Heart left ventricle (tissue), 16 donors: ENCODE data around the gene ITGA6. TPM values are rescaled to one million over a fixed set of nuclear protein-coding genes. Genes with fewer than 3 reads are reported as not detected.

Source experiments
- ATAC-seq, 4 donors: fragments of 200-7000 bp; cut with Tn5 transposase; one replicate each; pipeline ENCODE4 v1.9.1; 2020 to 2022; ENCODE audit warnings: moderate library complexity in 4 of 4, mild to moderate bottlenecking in 3 of 4, moderate number of reproducible peaks in 1 of 4
- DNase-seq, 5 donors: peaks; one replicate each; pipeline ENCODE4 v3.0.0-alpha.2; 2020
- H3K27ac ChIP-seq, 12 donors: fragments of 200-600 bp; sonication (generic) in 4 of 12; one replicate each; pipeline versions ENCODE4 v1.5.0 to v1.8.0; 2016 to 2022; ENCODE audit warnings: mild to moderate bottlenecking in 2 of 12
- H3K27me3 ChIP-seq, 9 donors: fragments of 200-600 bp; sonication (generic) in 2 of 9; one replicate each; pipeline versions ENCODE4 v1.5.1 to v1.8.0; 2016 to 2022; ENCODE audit warnings: mild to moderate bottlenecking in 3 of 9
- H3K36me3 ChIP-seq, 9 donors: fragments of 200-600 bp; sonication (generic) in 2 of 9; one replicate each; pipeline versions ENCODE4 v1.5.0 to v1.8.0; 2018 to 2022; ENCODE audit warnings: mild to moderate bottlenecking in 2 of 9
- H3K4me1 ChIP-seq, 12 donors: fragments of 200-600 bp; sonication (generic) in 4 of 12; one replicate each; pipeline versions ENCODE4 v1.5.0 to v1.8.0; 2016 to 2022; ENCODE audit warnings: mild to moderate bottlenecking in 3 of 12
- H3K4me3 ChIP-seq, 12 donors: fragments of 200-600 bp; sonication (generic) in 4 of 12; one replicate each; pipeline versions ENCODE4 v1.5.0 to v1.8.0; 2017 to 2022; ENCODE audit warnings: mild to moderate bottlenecking in 9 of 12, moderate library complexity in 4 of 12
- H3K9me3 ChIP-seq, 12 donors: fragments of 200-600 bp; sonication (generic) in 4 of 12; one replicate each; pipeline versions ENCODE4 v1.5.0 to v1.8.0; 2016 to 2022; ENCODE audit warnings: mild to moderate bottlenecking in 1 of 12
- CTCF ChIP-seq, 12 donors: fragments of 200-600 bp; sonication (generic) in 4 of 12; IDR thresholded peaks; one replicate each; pipeline versions ENCODE4 v1.5.0 to v1.8.0; 2018 to 2022; ENCODE audit warnings: antibody characterized with exemption in 12 of 12, mild to moderate bottlenecking in 5 of 12
- POLR2A ChIP-seq, 2 donors: fragments of 450-650 bp; IDR thresholded peaks; one replicate each; pipeline ENCODE4 v1.6.1; 2017; ENCODE audit warnings: antibody characterized with exemption in 2 of 2, mild to moderate bottlenecking in 2 of 2, moderate library complexity in 2 of 2
- WGBS, 4 donors: extraction: QIAGEN DNeasy Blood & Tissue Kit in 2 of 4; methylation state at CpG; one replicate each; pipeline versions ENCODE4 v1.1.5 to v1.1.7; 2013 to 2018; 5-methylcytosine and 5-hydroxymethylcytosine counted together
- intact Hi-C, 10 donors: fragments of 100-400 bp; cut with DNase I; formaldehyde crosslinking; loops; one replicate each; pipeline versions ENCODE4 v1.11.1 to v1.14.2; 2022
- polyA plus RNA-seq, 2 donors: library from polyadenylated mRNA; stranded (reverse); fragments of 200-250 nt; gene quantifications; one replicate each; pipeline ENCODE4 v1.2.3, GENCODE V29; 2013
- total RNA-seq, 9 donors: library from RNA; depleted of rRNA in 2 of 9; stranded (reverse); fragments of >200 nt in 2 of 9; fragmentation: NEBNext Ultra II Directional in 3 of 9; extraction: Animal tissue kit (Norgen Biotek cat#: 25700) in 3 of 9; gene quantifications; one replicate each; pipeline versions ENCODE4 v1.1.0 to v1.2.4, GENCODE V29; 2016 to 2023
- donor health status: ischemic (EF 13 %, LVEDD 7.1; RV severe dilation, severe dysfunction).
- donor health status: healthy with polysubstance abuse.
- donor health status: DM: no; HTN: yes; CAD: no.
- donor health status: DM: no; HTN: no; CAD: no.
- donor health status: ischemic (EF 25% LVEDD 6.9; RV normal size, moderate dysfunction).
- donor health status: ischemic (EF 25% LVEDD 5.7; RV mildly dilated, moderate dysfunction).
- donor health status: healthy.
- donor health status: DM: yes; HTN: yes; CAD: no.
- donor health status: ischemic (EF 35%, LVEDD 5.7; RV mildly dilated, moderate dysfunction).
- donor health status: nonischemic (EF 11% LVEDD 7.7; RV severe dilation, severe dysfunction).
- donor health status: DM: yes; HTN: yes; CAD: no.
- donor health status: PGD.
- donor health status: ischemic (EF 29% LVEDD 5.4; RV normal size, mild dysfunction).
- donor health status: nonischemic (EF 23%, LVEDD 6.1; RV moderate dilation, normal function).

Gene ITGA6
- total and polyA plus RNA-seq, 11 donors, result 11.8 to 84.8 (median 50.6) TPM

DNA sequence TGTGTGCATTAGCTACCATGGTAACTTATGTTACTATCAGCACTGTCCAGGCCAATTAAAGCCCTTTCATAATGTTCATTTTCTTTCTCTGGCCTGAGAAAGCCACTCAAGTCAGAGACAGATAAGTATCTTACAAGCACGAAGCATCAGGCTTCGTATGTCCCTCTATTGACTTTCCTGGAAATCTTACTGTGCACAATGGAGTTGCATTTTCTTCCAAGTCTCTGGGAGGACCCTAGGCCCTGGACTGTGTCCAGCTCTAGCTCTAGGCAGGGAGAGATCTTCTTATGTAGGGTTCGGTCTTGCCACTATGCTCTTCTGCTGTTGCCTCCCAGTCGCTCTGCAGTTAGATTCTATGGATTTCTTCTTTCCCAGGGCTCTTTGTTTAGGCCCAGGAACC, 40.0 kb upstream of the ITGA6 start:
- Histone ChIP-seq H3K27me3 (no peaks in the 10 kb centered on the region), H3K9me3 (no peaks in the 10 kb centered on the region), H3K36me3 (no peaks in the 10 kb centered on the region), H3K4me1 (peaks cover 0 to 9% (median 3%) of the 10 kb centered on the region in 12 donors), H3K4me3 (no peak overlapping the region), H3K27ac (no peak overlapping the region)
- TF ChIP-seq POLR2A (IDR thresholded peaks at IDR 0.05) (no peak), CTCF (IDR thresholded peaks at IDR 0.05) (no peak)
- DNase-seq, result no peak
- intact Hi-C loops, result no loop called here
- no peak for ATAC-seq
- WGBS, 4 donors, result 56 to 72% (median 60%) methylated on average over 4 of the region's 4 CpGs

DNA sequence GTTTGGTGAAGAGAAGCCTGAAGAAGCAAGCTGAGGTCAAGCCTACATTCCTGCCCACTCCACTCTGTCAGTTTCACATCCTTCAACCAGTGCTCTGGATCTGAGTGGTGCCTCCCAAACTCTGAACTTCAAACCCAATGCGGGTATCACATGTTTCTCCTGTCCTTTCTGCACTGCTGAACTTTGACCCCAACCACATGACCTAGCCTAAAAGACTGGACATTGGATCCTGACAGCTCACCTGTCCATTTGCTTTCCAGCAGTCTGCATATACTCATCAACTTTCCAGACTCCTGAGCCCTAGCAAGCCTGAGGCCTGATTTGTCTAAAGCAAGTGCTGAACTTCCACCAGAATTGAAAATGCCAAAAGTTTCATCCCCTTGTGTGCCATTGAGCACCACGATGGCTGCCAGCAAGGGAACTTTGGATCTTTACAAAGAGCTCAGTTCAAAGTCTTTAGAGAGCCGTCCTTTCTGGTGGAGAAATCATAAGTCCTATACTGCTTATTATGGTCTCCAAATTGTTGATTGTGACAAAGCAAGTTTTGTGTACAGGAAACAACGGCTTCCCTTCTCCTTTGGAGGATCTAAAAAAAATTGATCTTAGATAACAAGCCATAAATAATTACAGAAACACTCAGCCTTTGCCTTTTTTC, 37.6 kb upstream of the ITGA6 start:
- no peak for DNase-seq
- Histone ChIP-seq H3K9me3 (no peaks in the 10 kb centered on the region), H3K4me1 (peaks cover 0 to 27% (median 12%) of the 10 kb centered on the region in 12 donors), H3K27me3 (no peaks in the 10 kb centered on the region), H3K27ac (peak overlapping the region in 10 of 12 donors; percentile 4 to 69 (median 22)), H3K36me3 (no peaks in the 10 kb centered on the region), H3K4me3 (no peak overlapping the region)
- peak in 1 of 4 donors; percentile 43 for ATAC-seq
- WGBS, 4 donors, result 61 to 70% (median 66%) methylated on average over 4 of the region's 4 CpGs
- intact Hi-C loops, result loop anchor here in 1 of 10 donors (10.0 kb wide), 1 partner anchor 185 kb away; no protein-coding TSS in a partner anchor
- no peak for TF ChIP-seq CTCF (IDR thresholded peaks at IDR 0.05)
- TF ChIP-seq POLR2A (IDR thresholded peaks at IDR 0.05), result no peak

DNA sequence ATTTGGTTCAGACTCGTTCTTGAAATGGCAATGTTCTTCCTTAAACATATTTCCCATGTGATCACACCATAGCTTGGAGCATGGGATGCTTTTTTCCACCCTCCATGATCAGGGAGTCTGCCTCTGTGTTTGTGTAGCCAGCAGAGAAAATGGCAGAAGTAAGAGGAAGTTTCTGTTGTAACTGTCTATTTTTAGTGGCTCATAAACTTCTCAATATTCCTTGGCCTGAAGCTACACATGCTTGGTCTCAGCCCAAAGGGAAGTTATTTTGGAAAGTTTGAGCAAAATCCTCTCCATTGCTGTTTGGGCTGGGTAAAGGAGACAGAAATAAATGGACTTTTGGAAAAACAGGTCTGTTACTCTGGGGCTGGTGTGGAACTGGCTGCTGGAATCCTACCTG, 33.4 kb upstream of the ITGA6 start:
- no peak for TF ChIP-seq CTCF (IDR thresholded peaks at IDR 0.05)
- no peak for TF ChIP-seq POLR2A (IDR thresholded peaks at IDR 0.05)
- no peaks in the 10 kb centered on the region for H3K9me3 ChIP-seq
- intact Hi-C loops, result loop anchor here in 1 of 10 donors (10.0 kb wide), 1 partner anchor 189 kb away; no protein-coding TSS in a partner anchor
- peak in 3 of 4 donors; percentile 20 to 47 (median 20) for ATAC-seq
- H3K4me3 ChIP-seq, result no peak overlapping the region
- peaks cover 6 to 60% (median 33%) of the 10 kb centered on the region in 12 donors for H3K4me1 ChIP-seq
- no peak for DNase-seq
- peak overlapping the region in 8 of 12 donors; percentile 3 to 73 (median 40) for H3K27ac ChIP-seq
- no peaks in the 10 kb centered on the region for H3K27me3 ChIP-seq
- no peaks in the 10 kb centered on the region for H3K36me3 ChIP-seq
- 50 to 75% (median 60%) methylated on average over 1 of the region's 1 CpG for WGBS, 4 donors

DNA sequence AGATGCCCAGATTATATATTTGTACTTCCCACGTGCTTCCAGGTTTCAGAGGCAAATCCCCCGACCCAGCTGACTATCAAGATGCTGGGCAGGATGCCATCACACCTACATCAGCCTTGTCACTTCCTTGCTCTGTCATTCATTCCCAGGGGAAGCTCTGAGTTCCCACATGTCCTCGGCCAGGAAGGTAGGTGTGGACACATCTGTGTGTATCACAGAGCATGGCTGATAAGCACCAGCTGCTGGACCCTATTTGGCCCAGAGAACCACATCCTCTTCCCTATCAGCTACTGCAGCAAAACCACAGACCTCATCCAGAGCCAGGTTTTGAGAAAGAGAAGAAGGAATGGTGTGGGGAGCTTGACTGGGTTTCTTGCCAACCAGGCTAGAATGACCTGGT, 31.9 kb upstream of the ITGA6 start:
- H3K4me3 ChIP-seq, result no peak overlapping the region
- TF ChIP-seq POLR2A (IDR thresholded peaks at IDR 0.05), result no peak
- TF ChIP-seq CTCF (IDR thresholded peaks at IDR 0.05), result no peak
- no peaks in the 10 kb centered on the region for H3K9me3 ChIP-seq
- H3K27me3 ChIP-seq, result no peaks in the 10 kb centered on the region
- peak overlapping the region in 2 of 12 donors; percentile 27 to 48 for H3K27ac ChIP-seq
- DNase-seq (peak in 3 of 5 donors; percentile 34 to 44 (median 35)), ATAC-seq (peak in 3 of 4 donors; percentile 39 to 85 (median 41))
- intact Hi-C loops, result loop anchor here in 2 of 10 donors (5.0 to 10.0 kb wide), 2 partner anchors 83 to 191 kb away; no protein-coding TSS in a partner anchor
- H3K36me3 ChIP-seq, result no peaks in the 10 kb centered on the region
- H3K4me1 ChIP-seq, result peaks cover 6 to 58% (median 32%) of the 10 kb centered on the region in 12 donors
- 27 to 37% (median 32%) methylated on average over 3 of the region's 3 CpGs for WGBS, 4 donors
